ENCODE results near the gene MOGAT1.
A peak's percentile ranks its signal among the peaks of the same experiment; 100 is the strongest.
"Not testable (repeated sequence)": the region's sequence is repeated elsewhere in the genome, so short reads cannot be mapped to it uniquely, and the experiment has no call there.

Gene MOGAT1

DNA sequence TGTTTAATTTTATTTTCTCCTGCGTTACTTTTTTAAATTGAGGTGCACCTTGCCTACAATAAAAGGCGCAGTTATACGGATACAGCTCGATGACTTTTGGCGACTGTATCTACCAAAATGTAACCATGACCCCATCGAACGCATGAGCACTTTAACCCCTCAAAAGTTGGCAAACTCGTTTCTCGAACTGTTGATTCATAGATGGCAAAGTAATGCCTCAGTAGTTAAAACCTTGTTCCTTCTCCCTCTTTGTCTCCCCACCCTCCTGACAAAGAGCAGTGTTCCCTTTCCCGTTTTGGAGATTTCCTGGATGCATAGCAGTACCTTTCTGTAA lies 577 bp downstream of the MOGAT1 start:
- peak in 1 of 2 experiments; percentile 16 for DNase-seq

- no peak for DNase-seq
Measured at GRCh38 chr2:222673273-222673672, 1.8 kb downstream of the MOGAT1 start.

DNA sequence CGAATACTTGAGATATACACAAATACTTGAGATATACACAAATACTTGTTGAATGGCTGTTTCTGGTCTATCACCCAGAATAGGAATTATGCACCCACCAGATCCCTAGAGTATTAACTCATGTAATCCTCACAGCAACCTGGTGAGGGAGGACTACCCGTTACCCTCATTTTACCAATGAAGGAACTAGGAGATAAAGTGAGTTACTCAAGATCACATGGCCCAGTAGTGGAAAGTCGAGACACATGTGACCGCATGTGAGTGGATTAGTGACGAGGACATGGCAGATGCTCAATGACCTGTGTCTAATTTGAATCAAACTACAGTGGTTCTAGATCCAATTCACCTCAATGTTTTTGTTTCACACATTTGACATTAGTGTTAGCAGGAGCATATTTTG lies 2.4 kb downstream of the MOGAT1 start:
- peak in 1 of 2 experiments; percentile 17 for DNase-seq

- peak in 1 of 2 experiments; percentile 45 for DNase-seq
Measured at GRCh38 chr2:222677981-222678380, 6.5 kb downstream of the MOGAT1 start.

DNA sequence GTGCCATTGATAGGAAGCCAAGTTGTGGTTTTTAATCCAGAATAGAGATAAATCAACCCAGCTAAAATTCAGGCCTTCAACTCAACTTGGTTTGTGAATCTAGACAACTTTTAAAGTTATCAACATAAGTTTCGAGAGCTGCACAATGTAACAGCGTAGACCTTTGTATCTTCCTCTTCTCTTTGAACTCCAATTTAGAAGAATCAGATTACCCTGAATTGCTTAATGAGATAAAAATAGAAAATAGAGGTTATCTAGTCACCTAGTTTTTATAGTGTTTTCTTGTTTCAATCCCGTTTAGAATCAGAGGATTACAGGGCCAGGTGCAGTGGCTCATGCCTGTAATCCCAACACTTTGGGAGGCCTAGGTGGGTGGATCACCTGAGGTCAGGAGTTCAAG lies 12.3 kb downstream of the MOGAT1 start:
- DNase-seq, result no peak

- DNase-seq, result no peak
Measured at GRCh38 chr2:222686086-222686750, 14.8 kb downstream of the MOGAT1 start.

- no peak for DNase-seq
Measured at GRCh38 chr2:222688917-222689316, 17.5 kb downstream of the MOGAT1 start.

DNA sequence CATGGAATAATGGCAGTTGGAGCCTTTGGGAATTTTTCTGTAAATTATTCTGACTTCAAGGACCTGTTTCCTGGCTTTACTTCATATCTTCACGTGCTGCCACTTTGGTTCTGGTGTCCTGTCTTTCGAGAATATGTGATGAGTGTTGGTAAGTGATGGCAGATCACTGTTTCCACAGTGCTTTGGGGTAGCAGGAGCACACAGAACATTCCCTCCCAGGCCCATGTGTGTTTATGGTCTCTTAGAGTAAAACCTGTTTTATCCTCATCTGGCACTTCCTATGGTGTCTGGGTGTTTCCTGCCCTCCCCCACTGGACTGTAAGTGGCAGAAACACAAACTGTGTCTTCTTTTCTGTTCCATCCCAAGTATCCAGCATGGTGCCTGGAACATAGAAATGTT lies 17.9 kb downstream of the MOGAT1 start:
- no peak for DNase-seq

- peak; percentile 27 to 91 for DNase-seq
Measured at GRCh38 chr2:222690564-222691200, 19.2 kb downstream of the MOGAT1 start.

DNA sequence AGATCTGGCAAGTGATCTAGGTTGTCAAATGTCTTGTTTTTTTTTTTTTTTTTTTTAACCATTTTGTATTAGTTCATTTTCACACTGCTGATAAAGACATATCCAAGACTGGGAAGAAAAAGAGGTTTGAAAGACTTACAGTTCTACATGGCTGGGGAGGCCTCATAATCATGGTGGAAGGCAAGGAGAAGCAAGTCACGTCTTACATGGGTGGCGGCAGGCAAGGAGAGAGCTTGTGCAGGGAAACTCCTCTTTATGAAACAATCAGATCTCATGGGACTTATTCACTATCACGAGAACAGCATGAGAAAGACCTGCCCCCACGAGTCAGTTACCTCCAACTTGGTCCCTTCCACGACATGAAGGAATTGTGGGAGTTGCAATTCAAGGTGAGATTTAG lies 22.0 kb downstream of the MOGAT1 start:
- not testable (repeated sequence) for DNase-seq

- peak in 1 of 2 experiments; percentile 53 for DNase-seq
Measured at GRCh38 chr2:222693837-222694236, 22.4 kb downstream of the MOGAT1 start.

GRCh38 chr2:222698276-222698675 lies 26.8 kb downstream of the MOGAT1 start:
- DNase-seq, result no peak

GRCh38 chr2:222701233-222701632 lies 29.8 kb downstream of the MOGAT1 start:
- DNase-seq, result no peak

DNA sequence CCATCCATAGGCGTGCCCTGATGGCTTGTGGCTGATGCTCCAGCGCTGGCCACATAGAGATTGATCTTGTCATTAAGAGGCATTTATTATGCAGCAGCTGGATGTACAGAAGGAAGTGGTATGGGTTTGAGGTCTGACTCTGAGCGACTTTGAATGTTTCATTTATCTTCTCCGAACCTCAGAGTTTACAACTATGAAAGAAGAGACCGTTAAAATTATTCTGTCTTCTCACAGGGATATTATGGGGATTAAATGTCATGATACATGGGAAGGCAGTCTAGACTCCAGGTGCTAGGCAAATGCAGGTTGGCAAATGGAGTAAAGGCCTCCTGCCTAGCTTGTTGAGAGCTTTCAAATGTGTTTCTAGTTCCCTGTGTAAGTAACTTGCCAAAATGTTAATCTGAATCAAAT lies 30.3 kb downstream of the MOGAT1 start:
- peak; percentile 78 for DNase-seq

DNA sequence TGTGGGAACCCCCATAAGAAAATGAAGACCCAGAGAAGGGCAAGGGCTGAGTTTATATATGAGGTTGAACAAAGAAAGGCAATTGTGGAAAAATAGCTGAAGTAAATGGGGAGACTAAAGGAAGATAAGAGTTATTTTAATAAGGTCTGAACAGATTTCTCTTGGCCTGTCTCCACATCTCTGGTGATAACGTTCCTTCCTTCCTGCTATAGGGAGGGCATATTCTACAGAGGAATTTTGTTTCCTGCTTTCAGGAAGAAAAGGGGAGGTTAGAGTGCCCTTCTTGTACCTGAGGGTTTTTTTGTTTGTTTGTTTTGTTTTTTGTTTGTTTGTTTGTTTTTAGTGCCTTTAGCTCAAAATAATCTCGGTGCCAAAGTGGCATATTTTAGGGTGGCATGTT lies 31.6 kb downstream of the MOGAT1 start:
- no peak for DNase-seq

- DNase-seq, result no peak
Measured at GRCh38 chr2:222703886-222704285, 32.4 kb downstream of the MOGAT1 start.

GRCh38 chr2:222706616-222707015 lies 35.2 kb downstream of the MOGAT1 start:
- DNase-seq, result peak; percentile 83 to 84

DNA sequence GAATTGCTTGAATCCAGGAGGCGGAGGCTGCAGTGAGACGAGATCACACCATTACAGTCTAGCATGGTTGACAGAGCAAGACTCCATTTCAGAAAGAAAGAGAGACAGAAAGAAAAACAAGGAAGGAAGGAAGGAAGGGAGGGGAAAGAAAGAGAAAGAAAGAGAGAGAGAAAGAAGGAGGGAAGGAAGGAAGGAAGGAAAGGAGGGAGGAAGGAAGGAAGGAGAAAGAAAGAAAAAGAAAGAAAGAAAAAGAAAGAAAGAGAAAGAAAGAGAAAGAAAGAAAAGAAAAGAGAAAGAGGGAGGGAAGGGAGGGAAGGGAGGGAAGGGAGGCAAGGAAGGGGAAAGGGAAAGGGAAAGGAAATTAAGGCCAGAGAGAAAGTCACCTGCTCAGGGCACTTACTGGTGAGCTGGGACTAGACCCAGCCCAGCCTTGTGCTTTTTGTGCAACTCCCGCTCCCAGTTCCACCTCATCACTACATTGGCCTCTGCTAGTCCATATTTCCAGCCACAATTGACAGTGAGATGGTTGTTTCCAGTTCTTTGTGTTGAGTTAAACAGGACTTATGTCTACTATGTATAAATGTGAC lies 35.7 kb downstream of the MOGAT1 start:
- peak in 1 of 2 experiments; percentile 15 for DNase-seq

DNA sequence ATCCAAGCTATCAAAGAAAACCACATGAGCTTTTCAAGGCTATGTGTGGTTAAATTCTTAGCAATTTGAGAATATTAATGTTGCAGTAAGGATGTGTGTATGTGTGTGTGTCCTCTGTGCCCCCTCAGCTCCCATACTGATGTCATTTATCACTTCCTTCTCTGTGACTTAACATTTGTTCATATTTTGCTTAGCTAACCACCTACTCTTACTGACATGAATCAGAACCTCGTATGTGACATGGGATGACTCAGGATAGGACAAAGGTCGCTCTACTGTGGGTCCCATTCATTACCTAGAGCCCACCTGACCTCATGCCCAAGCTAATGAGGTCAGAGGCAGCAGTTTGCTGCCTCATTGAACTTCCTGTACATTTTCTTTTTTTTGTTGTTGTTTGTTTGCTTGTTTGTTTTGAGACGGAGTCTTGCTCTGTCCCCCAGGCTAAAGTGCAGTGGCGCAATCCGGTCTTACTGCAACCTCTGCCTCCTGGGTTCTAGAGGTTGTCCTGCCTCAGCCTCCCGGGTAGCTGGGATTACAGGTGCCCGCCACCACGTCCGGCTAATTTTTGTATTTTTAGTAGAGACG lies 36.3 kb downstream of the MOGAT1 start:
- no peak for DNase-seq

DNA sequence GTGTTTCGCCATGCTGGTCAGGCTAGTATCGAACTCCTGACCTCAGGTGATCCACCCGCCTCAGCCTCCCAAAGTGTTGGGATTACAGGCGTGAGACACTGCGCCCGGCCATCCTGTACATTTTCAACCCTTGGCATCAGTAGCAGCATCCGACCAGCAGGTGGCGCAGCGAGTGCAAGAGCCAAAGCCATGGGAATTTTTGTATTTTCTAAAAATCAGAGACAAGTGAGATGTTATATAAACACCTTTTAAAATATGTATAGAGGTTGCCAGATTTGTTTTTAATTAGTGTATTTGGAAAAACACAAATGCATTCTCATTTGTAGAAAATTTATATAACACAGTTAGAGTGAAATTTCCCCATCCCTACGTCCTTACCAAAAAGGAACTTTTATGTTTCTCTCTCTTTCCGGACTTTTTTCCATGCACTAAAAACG lies 36.8 kb downstream of the MOGAT1 start:
- DNase-seq, result peak in 1 of 2 experiments; percentile 75

GRCh38 chr2:222709191-222709891 lies 37.9 kb downstream of the MOGAT1 start:
- DNase-seq, result peak in 1 of 2 experiments; percentile 33

GRCh38 chr2:222710736-222711135 lies 39.3 kb downstream of the MOGAT1 start:
- no peak for DNase-seq

GRCh38 chr2:222711315-222711940 lies 40.0 kb downstream of the MOGAT1 start:
- no peak for DNase-seq
